HK-2 (cell line): ENCODE data around the gene TAF5L.
A peak's percentile ranks its signal among the peaks of the same experiment; 100 is the strongest.
"Not testable (repeated sequence)": the region's sequence is repeated elsewhere in the genome, so short reads cannot be mapped to it uniquely, and the experiment has no call there.

ENCODE experiments used
- DNase-seq: peaks from one replicate; pipeline ENCODE4 v3.0.0-alpha.2; 2018; ENCODE audit not compliant: unreplicated experiment

Gene TAF5L

GRCh38 chr1:229642376-229642775, 16.5 kb upstream of the TAF5L start:
- no peak for DNase-seq

- no peak for DNase-seq
These were observed 15.4 kb upstream of the TAF5L start for GRCh38 chr1:229641306-229641705.

GRCh38 chr1:229640455-229640854, 14.5 kb upstream of the TAF5L start:
- no peak for DNase-seq

GRCh38 chr1:229637746-229638145, 11.8 kb upstream of the TAF5L start:
- DNase-seq: no peak

DNA sequence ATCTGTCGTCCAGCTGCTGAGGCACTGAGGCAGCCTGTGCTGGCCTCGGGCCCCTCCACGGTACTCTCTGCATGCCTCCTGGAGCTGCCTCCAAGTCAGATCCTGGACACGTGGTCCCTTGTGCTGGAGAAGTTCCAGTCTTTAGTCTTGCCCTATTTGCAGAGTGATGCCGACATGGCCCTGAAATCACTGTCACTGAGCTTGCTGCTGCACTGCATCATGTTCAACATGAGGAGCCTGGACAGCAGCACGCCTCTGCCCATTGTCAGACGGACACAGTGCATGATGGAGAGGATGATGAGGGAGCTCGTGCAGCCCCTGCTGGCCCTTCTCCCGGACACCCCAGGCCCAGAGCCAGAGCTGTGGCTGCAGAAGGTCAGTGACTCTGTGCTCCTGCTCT, 10.1 kb upstream of the TAF5L start:
- DNase-seq: no peak

- DNase-seq: no peak
These were observed 6.0 kb upstream of the TAF5L start for GRCh38 chr1:229631966-229632365.

DNA sequence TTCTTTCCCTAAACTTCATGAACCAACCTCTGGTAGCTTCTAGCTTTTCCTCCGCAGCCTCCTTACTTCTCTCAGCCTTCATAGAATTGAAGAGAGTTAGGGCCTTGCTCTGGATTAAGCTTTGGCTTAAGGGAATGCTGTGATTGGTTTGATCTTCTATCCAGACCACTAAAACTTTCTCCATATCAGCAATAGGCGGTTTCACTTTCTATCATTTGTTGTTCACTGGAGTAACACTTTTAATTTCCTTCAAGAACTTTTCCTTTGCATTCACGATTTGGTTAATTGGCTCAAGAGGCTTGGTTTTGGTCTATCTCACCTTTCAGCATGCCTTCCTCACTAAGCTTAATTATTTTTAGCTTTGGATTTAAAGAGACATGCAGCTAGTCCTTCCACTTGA, 5.2 kb upstream of the TAF5L start:
- DNase-seq: no peak

GRCh38 chr1:229629261-229629660, 3.3 kb upstream of the TAF5L start:
- no peak for DNase-seq

DNA sequence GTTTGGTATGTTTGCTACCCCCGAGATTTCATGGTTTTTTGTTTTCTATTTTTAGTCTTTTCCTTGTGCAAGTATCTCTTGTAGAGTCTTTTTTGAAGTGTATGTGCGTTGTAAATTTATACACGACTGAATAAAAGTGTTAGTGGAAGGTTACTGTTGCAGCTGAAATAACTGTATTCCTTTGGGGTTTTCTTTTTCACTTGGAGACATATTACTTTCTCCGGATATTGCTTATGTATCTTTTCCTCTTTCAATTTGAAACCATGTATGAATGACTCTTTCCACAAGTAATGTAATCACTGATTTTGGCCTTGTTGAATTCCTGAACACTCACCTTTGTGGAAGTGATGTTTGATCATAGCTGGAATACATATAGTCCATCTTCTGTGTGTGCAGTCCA, 1.1 kb upstream of the TAF5L start:
- no peak for DNase-seq

GRCh38 chr1:229625071-229625914, 629 bp downstream of the TAF5L start:
- peak; percentile 56 for DNase-seq

DNA sequence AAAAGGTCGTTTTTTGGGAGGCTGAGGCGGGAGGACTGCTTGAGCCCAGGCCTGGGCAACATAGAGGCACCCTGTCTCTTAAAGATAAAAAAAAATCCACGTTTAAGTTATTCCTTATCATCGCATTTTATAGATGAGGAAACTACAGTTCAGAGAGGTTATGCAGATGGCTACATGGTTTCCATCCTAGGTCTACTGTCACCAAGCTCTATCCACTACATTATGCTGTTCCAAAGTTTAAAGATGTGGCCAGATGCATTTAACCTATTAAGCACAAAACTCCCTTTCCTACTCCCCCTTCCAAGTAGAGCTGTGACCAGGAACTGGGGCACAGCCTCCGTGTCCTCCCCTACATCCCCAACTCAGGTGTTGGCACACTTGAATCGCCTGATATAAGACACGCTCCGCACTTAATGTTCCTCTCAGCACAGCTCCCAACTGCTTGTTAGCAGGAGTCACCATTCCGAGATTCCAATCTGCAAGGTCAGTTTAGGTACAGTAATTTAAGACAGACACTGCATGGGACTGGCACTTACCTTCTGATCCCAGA, 1.3 kb downstream of the TAF5L start:
- DNase-seq: no peak

DNA sequence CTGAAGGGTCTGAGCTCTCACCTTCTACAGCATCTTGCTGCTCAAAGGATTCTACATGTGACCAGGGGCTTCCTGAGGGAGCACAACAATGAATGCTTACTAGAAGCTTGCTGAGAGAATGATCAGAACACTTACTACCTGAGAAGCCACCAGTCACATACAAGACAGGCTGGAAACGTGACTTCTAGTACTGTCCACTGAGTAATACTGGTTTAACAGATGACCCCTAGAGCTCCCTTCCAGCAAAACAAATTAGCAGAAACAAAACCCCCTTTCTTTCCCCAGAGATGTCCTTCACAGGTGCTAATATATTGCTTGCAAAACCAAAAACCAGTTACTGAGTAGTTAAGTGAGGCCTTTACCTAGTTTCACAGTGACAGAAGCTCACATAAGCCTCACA, 2.1 kb downstream of the TAF5L start:
- no peak for DNase-seq

DNA sequence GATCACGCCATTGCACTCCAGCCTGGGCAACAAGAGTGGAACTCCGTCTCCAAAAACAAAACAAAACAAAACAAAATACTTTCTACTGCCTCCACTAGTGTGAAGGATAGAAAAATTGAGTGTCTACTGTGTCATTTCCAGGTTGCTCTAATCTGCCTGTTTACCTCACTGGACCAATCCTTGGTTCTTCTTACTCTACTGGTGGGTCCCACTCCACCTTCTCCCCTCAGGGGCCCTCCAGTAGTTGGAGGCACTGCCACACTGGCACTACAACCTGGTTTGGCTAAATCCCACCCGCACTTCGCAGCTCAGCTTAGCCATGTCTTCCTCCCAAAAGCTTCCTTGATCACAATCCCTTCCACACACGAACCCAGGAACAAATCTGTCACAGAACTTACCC, 2.7 kb downstream of the TAF5L start:
- no peak for DNase-seq

- DNase-seq: not testable (repeated sequence)
These were observed 3.2 kb downstream of the TAF5L start for GRCh38 chr1:229622641-229623120.

DNA sequence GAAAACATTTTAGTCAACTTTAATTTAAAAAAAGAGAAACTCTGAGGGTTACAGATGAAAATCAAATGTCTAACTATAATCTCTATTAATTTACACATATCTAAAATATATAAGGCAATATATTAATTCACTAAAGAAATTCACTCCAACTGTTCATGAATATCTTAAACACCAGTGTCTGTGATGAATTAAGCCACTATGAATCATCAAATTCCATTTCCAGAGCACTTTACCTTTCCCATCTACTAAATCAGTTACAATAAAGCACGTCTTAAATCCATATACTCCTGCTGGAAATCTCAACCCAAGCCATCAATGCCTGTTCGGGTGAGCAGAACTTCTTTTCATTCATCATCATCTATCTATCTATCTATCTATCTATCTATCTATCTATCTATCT, 4.3 kb downstream of the TAF5L start:
- DNase-seq: no peak

DNA sequence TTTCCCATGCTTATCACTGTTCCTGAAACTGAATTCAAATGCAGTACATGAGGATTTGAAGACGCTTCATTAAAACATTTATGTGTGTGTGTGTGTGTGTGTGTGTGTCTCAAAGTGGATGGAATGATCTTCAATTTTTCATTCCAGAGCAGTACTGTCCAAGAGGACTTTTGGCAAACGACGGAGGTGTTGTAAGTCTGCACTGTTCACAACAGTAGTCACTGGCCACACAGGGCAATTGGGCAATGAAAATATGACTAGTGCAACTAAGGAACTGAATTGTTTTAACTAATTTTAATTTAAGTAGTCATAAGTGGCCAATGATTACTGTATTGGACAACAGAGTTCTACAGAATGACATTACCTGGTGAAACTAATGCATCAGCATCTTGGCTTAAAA, 5.0 kb downstream of the TAF5L start:
- no peak for DNase-seq

DNA sequence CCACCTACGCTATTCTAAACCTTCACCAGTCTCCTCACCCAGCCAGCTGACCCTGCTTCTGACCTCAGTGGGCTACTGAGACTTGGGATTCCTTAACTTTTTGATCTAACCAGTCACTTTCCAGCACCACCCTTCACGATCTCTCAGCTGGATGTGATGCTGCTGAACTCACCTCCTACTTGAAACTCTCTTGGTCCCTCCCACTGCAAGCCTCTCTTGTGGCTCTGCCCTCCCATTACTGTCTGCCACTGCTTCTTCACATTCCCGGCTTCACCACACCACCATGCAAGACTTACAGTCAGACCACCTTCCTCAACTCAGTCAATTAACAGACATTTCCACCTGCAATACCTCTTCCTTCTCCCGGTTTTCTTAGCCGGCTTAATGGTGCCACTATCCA, 6.3 kb downstream of the TAF5L start:
- DNase-seq: no peak

- DNase-seq: no peak
These were observed 6.9 kb downstream of the TAF5L start for GRCh38 chr1:229619002-229619401.

- no peak for DNase-seq
These were observed 8.4 kb downstream of the TAF5L start for GRCh38 chr1:229617351-229618100.

DNA sequence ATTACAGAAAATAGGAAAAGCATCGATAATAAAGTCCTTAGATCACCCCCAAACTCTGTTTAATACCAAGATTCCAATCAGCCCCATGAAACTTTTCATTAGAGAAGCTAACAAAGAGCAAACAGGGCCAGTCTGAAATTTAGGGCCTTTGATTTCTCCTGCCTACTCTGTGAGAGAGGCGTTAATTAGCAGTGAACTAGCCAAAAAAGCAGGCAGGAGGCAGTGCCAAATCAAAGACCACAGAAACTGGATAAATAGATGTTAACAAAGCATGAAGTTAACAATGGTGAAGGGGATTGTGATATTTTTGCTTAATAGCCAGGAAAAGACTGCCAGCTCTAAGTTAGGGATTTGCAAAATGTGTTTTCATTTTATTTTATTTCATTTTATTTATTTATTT, 11.2 kb downstream of the TAF5L start:
- DNase-seq: no peak

DNA sequence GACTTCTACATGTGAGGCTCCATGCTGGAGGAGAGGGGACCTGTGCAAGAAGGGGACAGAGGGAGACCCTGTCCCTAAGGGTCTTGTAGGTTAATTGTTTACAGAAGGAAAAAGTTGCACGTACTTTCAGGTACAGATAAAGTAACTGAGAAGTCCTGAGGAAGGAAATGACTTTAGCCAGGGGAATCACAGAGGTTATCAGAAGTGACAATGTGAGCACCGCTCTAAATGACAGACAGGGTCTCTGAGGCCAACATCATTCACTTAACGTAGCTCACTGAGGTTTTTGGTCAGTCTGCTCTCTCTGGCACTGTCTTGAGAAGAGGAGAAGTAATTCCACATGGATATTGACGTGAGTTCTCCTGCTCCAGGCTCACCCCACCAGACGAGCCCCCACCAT, 12.0 kb downstream of the TAF5L start:
- DNase-seq: no peak

- no peak for DNase-seq
These were observed 17.3 kb downstream of the TAF5L start for GRCh38 chr1:229608590-229608989.

- DNase-seq: no peak
These were observed 18.6 kb downstream of the TAF5L start for GRCh38 chr1:229607370-229607769.
